ENCODE measurements around the gene EBF4. TPM values are rescaled to one million over a fixed set of nuclear protein-coding genes. Genes with fewer than 3 reads are reported as not detected.

EBF4 gene
- total RNA-seq, 2 experiments from 2014 or later, result 1.5 to 4.4 TPM

DNA sequence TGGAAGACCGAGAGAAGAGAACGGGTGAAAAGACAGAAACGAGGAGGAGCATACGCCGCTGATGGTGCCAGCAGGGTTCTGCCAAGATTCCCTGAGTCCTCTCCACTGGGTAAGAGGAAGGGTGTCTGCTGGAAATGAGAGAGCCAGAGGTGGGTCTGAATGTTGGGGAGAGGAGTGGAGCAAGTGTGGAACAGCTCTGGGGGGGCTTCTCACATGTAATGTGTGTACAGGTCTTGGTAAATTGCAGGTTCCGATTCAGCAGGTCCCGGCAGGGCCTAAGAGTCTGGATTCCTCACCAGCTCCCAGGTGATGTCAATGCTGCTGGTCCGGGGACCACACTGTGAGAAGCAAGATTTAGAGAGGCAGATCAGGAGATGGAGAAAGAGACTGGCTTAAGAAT is 1.5 kb upstream of the EBF4 start:
- H2AFZ ChIP-seq (ENCODE audit: low read length), result no peak overlapping the region
- BruUV-seq (replicated peaks), result no TSS peak
- H3K9me3 ChIP-seq (ENCODE audit: low read length), result no peaks in the 10 kb centered on the region
- H3K4me3 ChIP-seq (ENCODE audit: low read depth, low read length, poor library complexity, severe bottlenecking), result no peak overlapping the region
- H4K20me1 ChIP-seq (ENCODE audit: insufficient read depth, low read length), result no peaks in the 10 kb centered on the region
- intact Hi-C loops (cut with micrococcal nuclease; ENCODE audit: unreplicated experiment), result no loop called here
- no peak overlapping the region for H3K27ac ChIP-seq (ENCODE audit: low read depth, low read length, poor library complexity, severe bottlenecking)
- H3K4me2 ChIP-seq (ENCODE audit: low read length), result no peak overlapping the region
- ChIA-PET CTCF (ENCODE audit: unreplicated experiment) (no interaction called here), POLR2A (no interaction called here)
- H3K4me1 ChIP-seq (ENCODE audit: insufficient read depth, low read length, poor library complexity, severe bottlenecking), result no peaks in the 10 kb centered on the region
- no peak for DNase-seq (ENCODE audit: low spot score)
- no peaks in the 10 kb centered on the region for H3K9me2 ChIP-seq (ENCODE audit: insufficient read depth, low read length)
- no peak for TF ChIP-seq CTCF (conservative IDR thresholded peaks at IDR 0.05; ENCODE audit: low read length)
- TF ChIP-seq EZH2phosphoT487 (IDR thresholded peaks at IDR 0.05; ENCODE audit: borderline replicate concordance, low read depth, low read length), result no peak
- H3K79me2 ChIP-seq (ENCODE audit: insufficient read depth, low read depth, low read length), result no peaks in the 10 kb centered on the region
- no peaks in the 10 kb centered on the region for H3K36me3 ChIP-seq (ENCODE audit: insufficient read depth, low read length)

GRCh38 chr20:2691663-2692035 is 931 bp upstream of the EBF4 start:
- no peak for TF ChIP-seq EZH2phosphoT487 (IDR thresholded peaks at IDR 0.05; ENCODE audit: borderline replicate concordance, low read depth, low read length)
- TF ChIP-seq CTCF (conservative IDR thresholded peaks at IDR 0.05; ENCODE audit: low read length), result no peak
- H4K20me1 ChIP-seq (ENCODE audit: insufficient read depth, low read length), result no peaks in the 10 kb centered on the region
- intact Hi-C loops (cut with micrococcal nuclease; ENCODE audit: unreplicated experiment), result no loop called here
- H3K9me2 ChIP-seq (ENCODE audit: insufficient read depth, low read length), result no peaks in the 10 kb centered on the region
- no peak overlapping the region for H3K27ac ChIP-seq (ENCODE audit: low read depth, low read length, poor library complexity, severe bottlenecking)
- no peaks in the 10 kb centered on the region for H3K9me3 ChIP-seq (ENCODE audit: low read length)
- peak overlapping the region; percentile 23; the same call in 1 of the 2 replicates for H3K4me2 ChIP-seq (ENCODE audit: low read length)
- ChIA-PET CTCF (ENCODE audit: unreplicated experiment) (no interaction called here), POLR2A (no interaction called here)
- no peaks in the 10 kb centered on the region for H3K79me2 ChIP-seq (ENCODE audit: insufficient read depth, low read depth, low read length)
- no peak overlapping the region for H2AFZ ChIP-seq (ENCODE audit: low read length)
- H3K36me3 ChIP-seq (ENCODE audit: insufficient read depth, low read length), result no peaks in the 10 kb centered on the region
- BruUV-seq (replicated peaks), result no TSS peak
- no peak for DNase-seq (ENCODE audit: low spot score)
- no peak overlapping the region for H3K4me3 ChIP-seq (ENCODE audit: low read depth, low read length, poor library complexity, severe bottlenecking)
- H3K4me1 ChIP-seq (ENCODE audit: insufficient read depth, low read length, poor library complexity, severe bottlenecking), result no peaks in the 10 kb centered on the region

DNA sequence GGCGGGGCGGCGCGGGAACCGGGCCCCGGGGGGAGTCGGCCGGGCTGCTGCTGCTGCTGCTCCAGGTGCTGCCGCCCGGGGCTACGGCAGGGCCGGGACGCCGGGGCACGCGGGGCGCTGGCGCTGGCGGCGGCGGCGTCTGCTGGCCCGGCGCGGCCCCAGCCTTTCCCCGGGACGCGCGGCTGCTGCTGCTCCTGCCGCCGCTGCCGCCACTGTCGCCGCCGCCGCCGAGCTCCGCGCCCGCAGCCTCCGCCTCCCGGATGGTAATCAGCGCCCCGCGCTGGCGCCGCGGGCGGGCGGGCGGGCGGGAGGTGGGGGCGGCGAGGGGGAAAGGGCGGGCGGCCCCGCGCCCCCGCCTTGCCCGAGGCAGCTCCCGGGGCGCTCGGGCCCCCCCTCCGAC is 306 bp downstream of the EBF4 start:
- CTCF ChIA-PET (ENCODE audit: unreplicated experiment), result no interaction called here
- POLR2A ChIA-PET, result interaction anchor here (0.6 kb wide), 2 partner anchors 41 to 184 kb away, joined by 3 to 5 read pairs; no protein-coding TSS in a partner anchor
- Histone ChIP-seq H3K36me3 (ENCODE audit: insufficient read depth, low read length) (no peaks in the 10 kb centered on the region), H3K9me2 (ENCODE audit: insufficient read depth, low read length) (no peaks in the 10 kb centered on the region), H3K9me3 (ENCODE audit: low read length) (no peaks in the 10 kb centered on the region), H3K4me1 (ENCODE audit: insufficient read depth, low read length, poor library complexity, severe bottlenecking) (no peaks in the 10 kb centered on the region), H4K20me1 (ENCODE audit: insufficient read depth, low read length) (no peaks in the 10 kb centered on the region), H3K4me2 (ENCODE audit: low read length) (no peak overlapping the region), H3K79me2 (ENCODE audit: insufficient read depth, low read depth, low read length) (no peaks in the 10 kb centered on the region), H2AFZ (ENCODE audit: low read length) (no peak overlapping the region), H3K4me3 (ENCODE audit: low read depth, low read length, poor library complexity, severe bottlenecking) (no peak overlapping the region), H3K27ac (ENCODE audit: low read depth, low read length, poor library complexity, severe bottlenecking) (no peak overlapping the region)
- no TSS peak for BruUV-seq (replicated peaks)
- peak; percentile 24 for DNase-seq (ENCODE audit: low spot score)
- intact Hi-C loops (cut with micrococcal nuclease; ENCODE audit: unreplicated experiment), result no loop called here
- TF ChIP-seq EZH2phosphoT487 (IDR thresholded peaks at IDR 0.05; ENCODE audit: borderline replicate concordance, low read depth, low read length) (no peak), CTCF (conservative IDR thresholded peaks at IDR 0.05; ENCODE audit: low read length) (no peak)
